ENCODE data around the gene PHLPP1.
A peak's percentile ranks its signal among the peaks of the same experiment; 100 is the strongest.

The PHLPP1 gene

GRCh38 chr18:62988471-62988870 lies 273.1 kb downstream of the PHLPP1 start:
- DNase-seq, result no peak

- no peak for DNase-seq
Observed at GRCh38 chr18:62989195-62989594, 273.9 kb downstream of the PHLPP1 start.

- DNase-seq, result no peak
Observed at GRCh38 chr18:62990653-62991052, 275.3 kb downstream of the PHLPP1 start.

GRCh38 chr18:62991389-62991788 lies 276.0 kb downstream of the PHLPP1 start:
- no peak for DNase-seq

- no peak for DNase-seq
Observed at GRCh38 chr18:62991959-62992358, 276.6 kb downstream of the PHLPP1 start.

- no peak for DNase-seq
Observed at GRCh38 chr18:62992877-62993365, 277.6 kb downstream of the PHLPP1 start.

- no peak for DNase-seq
Observed at GRCh38 chr18:62996566-62996965, 281.2 kb downstream of the PHLPP1 start.

- DNase-seq, result no peak
Observed at GRCh38 chr18:62997076-62997475, 281.7 kb downstream of the PHLPP1 start.

GRCh38 chr18:62998443-62998842 lies 283.1 kb downstream of the PHLPP1 start:
- DNase-seq, result no peak

GRCh38 chr18:62999392-62999791 lies 284.1 kb downstream of the PHLPP1 start:
- no peak for DNase-seq

GRCh38 chr18:62999921-63000320 lies 284.6 kb downstream of the PHLPP1 start:
- no peak for DNase-seq

- no peak for DNase-seq
Observed at GRCh38 chr18:63000839-63001238, 285.5 kb downstream of the PHLPP1 start.

GRCh38 chr18:63001861-63002260 lies 286.5 kb downstream of the PHLPP1 start:
- no peak for DNase-seq

GRCh38 chr18:63002305-63002704 lies 287.0 kb downstream of the PHLPP1 start:
- no peak for DNase-seq

GRCh38 chr18:63002803-63003445 lies 287.6 kb downstream of the PHLPP1 start:
- no peak for DNase-seq

GRCh38 chr18:63003899-63004298 lies 288.6 kb downstream of the PHLPP1 start:
- no peak for DNase-seq

GRCh38 chr18:63004466-63005089 lies 289.2 kb downstream of the PHLPP1 start:
- DNase-seq, result no peak

- DNase-seq, result no peak
Observed at GRCh38 chr18:63005306-63005705, 290.0 kb downstream of the PHLPP1 start.

GRCh38 chr18:63007231-63007630 lies 291.9 kb downstream of the PHLPP1 start:
- DNase-seq, result no peak

- DNase-seq, result peak; percentile 29
Observed at GRCh38 chr18:63016270-63016669, 300.9 kb downstream of the PHLPP1 start.

- DNase-seq, result no peak
Observed at GRCh38 chr18:63017076-63017475, 301.7 kb downstream of the PHLPP1 start.

- no peak for DNase-seq
Observed at GRCh38 chr18:63017977-63018376, 302.6 kb downstream of the PHLPP1 start.

- DNase-seq, result no peak
Observed at GRCh38 chr18:63022429-63023022, 307.2 kb downstream of the PHLPP1 start.
